Measurements from ENCODE around the gene GRIP2.

DNA sequence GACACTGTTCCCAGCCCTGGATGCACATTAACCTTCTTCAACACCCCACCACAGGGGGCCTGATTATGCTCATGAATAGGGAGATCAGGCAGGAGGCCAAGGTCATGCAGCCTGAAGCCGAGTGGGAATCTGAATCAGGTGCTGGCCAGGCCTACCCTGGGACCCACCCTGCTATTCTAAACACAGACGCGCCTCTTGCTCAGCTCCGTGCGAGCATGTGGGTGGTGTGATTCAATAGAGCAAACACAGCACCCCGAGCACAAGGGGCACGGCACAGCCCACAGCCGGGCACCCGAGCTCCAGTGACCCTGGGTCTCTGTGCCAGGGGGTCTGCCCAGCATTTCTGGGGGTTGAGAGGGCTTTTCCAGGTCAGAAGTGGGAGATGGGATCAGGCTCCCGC, 24.6 kb upstream of the GRIP2 start:
- TF ChIP-seq CTCF (IDR thresholded peaks at IDR 0.05) (no peak), POLR2A (IDR thresholded peaks at IDR 0.05) (no peak)
